Pancreas (tissue), 10 donors: ENCODE measurements around the gene MOB3B. TPM values are rescaled to one million over a fixed set of nuclear protein-coding genes. Genes with fewer than 3 reads are reported as not detected.

Experiments
- ATAC-seq, 4 donors: fragments of 200-7000 bp; cut with Tn5 transposase; one replicate each; pipeline versions ENCODE4 v1.8.0 to v1.9.1; 2020; ENCODE audit warnings: mild to moderate bottlenecking in 4 of 4, moderate library complexity in 4 of 4
- DNase-seq, 6 donors: peaks; one replicate each; pipeline ENCODE4 v3.0.0-alpha.2; 2020
- FAIRE-seq: peaks from 2 replicates; lab custom pipeline; 2012; peaks lifted over from hg19 to GRCh38; lab: Jason Lieb, UNC
- H3K27ac ChIP-seq, 4 donors: fragments of 200-600 bp; sonication (generic); 1 replicate in 3 of 4; 2 replicates in 1 of 4; pipeline versions ENCODE4 v1.5.0 to v1.8.0; 2020
- H3K27me3 ChIP-seq, 4 donors: fragments of 200-600 bp; one replicate each; pipeline ENCODE4 v1.8.0; 2021
- H3K36me3 ChIP-seq, 3 donors: fragments of 200-600 bp; sonication (generic) in 1 of 3; one replicate each; pipeline versions ENCODE4 v1.5.0 to v1.8.0; 2020 to 2021
- H3K4me1 ChIP-seq, 3 donors: fragments of 200-600 bp; one replicate each; pipeline ENCODE4 v1.8.0; 2021
- H3K4me3 ChIP-seq, 4 donors: fragments of 200-600 bp; sonication (generic) in 2 of 4; one replicate each; pipeline versions ENCODE4 v1.5.0 to v1.8.0; 2020 to 2021
- H3K9me3 ChIP-seq, 4 donors: fragments of 200-600 bp; one replicate each; pipeline ENCODE4 v1.8.0; 2021
- WGBS, 2 donors: extraction: QIAGEN DNeasy Blood & Tissue Kit; methylation state at CpG; one replicate each; pipeline ENCODE4 v1.1.7; 2013; 5-methylcytosine and 5-hydroxymethylcytosine counted together
- intact Hi-C, 3 donors: fragments of 100-400 bp; cut with DNase I; formaldehyde crosslinking; loops; one replicate each; pipeline versions ENCODE4 v1.11.1 to v1.14.2; 2022
- polyA plus RNA-seq, 2 donors: library from polyadenylated mRNA; stranded (reverse); fragments of 200-250 nt; gene quantifications; one replicate each; pipeline ENCODE4 v1.2.3, GENCODE V29; 2013
- total RNA-seq, 6 donors: library from RNA; stranded (reverse); fragmentation: NEBNext Ultra II Directional in 4 of 6; extraction: Animal tissue kit (Norgen Biotek cat#: 25700) in 4 of 6; gene quantifications; one replicate each; pipeline versions ENCODE4 v1.2.1 to v1.2.4, GENCODE V29; 2021 to 2023
- TF ChIP-seq, protein P1 (sequence below), 4 donors: fragments of 200-600 bp; sonication (generic) in 3 of 4; IDR thresholded peaks; one replicate each; pipeline versions ENCODE4 v1.5.0 to v1.8.0; 2021; ENCODE audit warnings: antibody characterized with exemption in 4 of 4
- donor health status: healthy with polysubstance abuse.
- donor health status: DM: no; HTN: no; CAD: no; lungs with moderate emphysema.
- donor health status: DM: no; HTN: no; CAD: no.
- donor health status: control.
- donor health status: control.
- donor health status: Bipolar disorder and iron deficiency.
- donor health status: DM: yes; HTN: yes; CAD: no.
- donor health status: DM: no; HTN: no; CAD: no.
- donor health status: DM: no; HTN: no; CAD: no.
- donor health status: DM: yes; HTN: yes; CAD: no.

Gene MOB3B
- total and polyA plus RNA-seq, 8 donors, result 1.4 to 10.5 (median 4.0) TPM

DNA sequence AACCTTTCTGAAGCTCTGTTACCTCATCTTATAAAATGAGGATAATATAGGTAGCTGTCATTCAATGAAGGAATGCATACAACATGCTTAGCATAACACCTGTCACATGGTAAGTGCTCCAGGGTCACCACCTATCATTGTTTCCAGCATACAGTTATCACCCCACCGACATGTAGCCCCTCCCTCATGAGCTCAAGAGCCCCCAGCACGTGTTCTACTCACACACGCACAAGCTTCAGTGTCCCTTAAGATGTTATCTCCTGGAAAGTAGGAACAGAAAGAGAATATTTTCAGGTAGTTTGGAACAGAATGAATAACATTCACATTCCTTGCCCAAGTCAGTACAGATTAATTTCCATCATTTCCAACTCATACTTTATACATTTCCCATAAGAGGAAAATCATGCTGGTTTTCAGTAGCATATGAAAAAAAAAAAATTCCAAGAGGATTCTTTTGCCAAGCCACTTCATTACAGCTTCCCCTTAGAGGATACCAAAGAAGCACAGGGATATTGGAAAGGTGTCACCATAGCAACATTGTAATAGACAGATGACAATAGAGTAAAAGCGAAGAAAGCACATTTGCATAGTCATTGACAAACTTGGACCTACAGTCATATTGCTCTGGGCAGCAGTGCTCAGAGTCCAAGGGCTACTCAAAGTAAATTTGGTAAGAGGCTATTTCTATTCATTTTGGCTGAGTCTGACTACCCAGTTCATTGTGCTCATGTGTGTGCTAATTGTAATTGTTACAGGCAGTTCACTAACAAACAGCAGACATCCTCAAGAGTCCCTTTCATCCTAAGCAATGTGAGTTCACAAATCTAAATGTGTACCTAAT, 1.5 kb upstream of the MOB3B start:
- Histone ChIP-seq H3K27ac (no peak overlapping the region), H3K4me1 (peaks cover 0 to 17% (median 3%) of the 10 kb centered on the region in 3 donors), H3K36me3 (no peaks in the 10 kb centered on the region), H3K4me3 (no peak overlapping the region), H3K27me3 (no peaks in the 10 kb centered on the region), H3K9me3 (no peaks in the 10 kb centered on the region)
- intact Hi-C loops, result loop anchor here in 2 of 3 donors (5.0 to 10.0 kb wide), 2 partner anchors 194 to 196 kb away; no protein-coding TSS in a partner anchor
- ATAC-seq (no peak), FAIRE-seq (no peak), DNase-seq (no peak)
- WGBS, 2 donors, result 53% methylated on average over 4 of the region's 4 CpGs
- TF ChIP-seq, protein P1, sequence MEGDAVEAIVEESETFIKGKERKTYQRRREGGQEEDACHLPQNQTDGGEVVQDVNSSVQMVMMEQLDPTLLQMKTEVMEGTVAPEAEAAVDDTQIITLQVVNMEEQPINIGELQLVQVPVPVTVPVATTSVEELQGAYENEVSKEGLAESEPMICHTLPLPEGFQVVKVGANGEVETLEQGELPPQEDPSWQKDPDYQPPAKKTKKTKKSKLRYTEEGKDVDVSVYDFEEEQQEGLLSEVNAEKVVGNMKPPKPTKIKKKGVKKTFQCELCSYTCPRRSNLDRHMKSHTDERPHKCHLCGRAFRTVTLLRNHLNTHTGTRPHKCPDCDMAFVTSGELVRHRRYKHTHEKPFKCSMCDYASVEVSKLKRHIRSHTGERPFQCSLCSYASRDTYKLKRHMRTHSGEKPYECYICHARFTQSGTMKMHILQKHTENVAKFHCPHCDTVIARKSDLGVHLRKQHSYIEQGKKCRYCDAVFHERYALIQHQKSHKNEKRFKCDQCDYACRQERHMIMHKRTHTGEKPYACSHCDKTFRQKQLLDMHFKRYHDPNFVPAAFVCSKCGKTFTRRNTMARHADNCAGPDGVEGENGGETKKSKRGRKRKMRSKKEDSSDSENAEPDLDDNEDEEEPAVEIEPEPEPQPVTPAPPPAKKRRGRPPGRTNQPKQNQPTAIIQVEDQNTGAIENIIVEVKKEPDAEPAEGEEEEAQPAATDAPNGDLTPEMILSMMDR (IDR thresholded peaks at IDR 0.05), result no peak

- DNase-seq (peak; percentile 47 to 76 (median 63)), FAIRE-seq (no peak), ATAC-seq (peak; percentile 63 to 81 (median 70))
- no peaks in the 10 kb centered on the region for H3K27me3 ChIP-seq
- no peaks in the 10 kb centered on the region for H3K36me3 ChIP-seq
- H3K9me3 ChIP-seq, result no peaks in the 10 kb centered on the region
- TF ChIP-seq, protein P1 (IDR thresholded peaks at IDR 0.05), result no peak
- peak overlapping the region; percentile 73 to 98 (median 90) for H3K4me3 ChIP-seq
- WGBS, 2 donors, result 0% methylated on average over 24 to 25 of the region's 25 CpGs
- intact Hi-C loops, result no loop called here
- peaks cover 0 to 12% (median 8%) of the 10 kb centered on the region in 3 donors for H3K4me1 ChIP-seq
- peak overlapping the region; percentile 63 to 89 (median 78) for H3K27ac ChIP-seq
Measured at GRCh38 chr9:27528886-27529315, 713 bp downstream of the MOB3B start.

DNA sequence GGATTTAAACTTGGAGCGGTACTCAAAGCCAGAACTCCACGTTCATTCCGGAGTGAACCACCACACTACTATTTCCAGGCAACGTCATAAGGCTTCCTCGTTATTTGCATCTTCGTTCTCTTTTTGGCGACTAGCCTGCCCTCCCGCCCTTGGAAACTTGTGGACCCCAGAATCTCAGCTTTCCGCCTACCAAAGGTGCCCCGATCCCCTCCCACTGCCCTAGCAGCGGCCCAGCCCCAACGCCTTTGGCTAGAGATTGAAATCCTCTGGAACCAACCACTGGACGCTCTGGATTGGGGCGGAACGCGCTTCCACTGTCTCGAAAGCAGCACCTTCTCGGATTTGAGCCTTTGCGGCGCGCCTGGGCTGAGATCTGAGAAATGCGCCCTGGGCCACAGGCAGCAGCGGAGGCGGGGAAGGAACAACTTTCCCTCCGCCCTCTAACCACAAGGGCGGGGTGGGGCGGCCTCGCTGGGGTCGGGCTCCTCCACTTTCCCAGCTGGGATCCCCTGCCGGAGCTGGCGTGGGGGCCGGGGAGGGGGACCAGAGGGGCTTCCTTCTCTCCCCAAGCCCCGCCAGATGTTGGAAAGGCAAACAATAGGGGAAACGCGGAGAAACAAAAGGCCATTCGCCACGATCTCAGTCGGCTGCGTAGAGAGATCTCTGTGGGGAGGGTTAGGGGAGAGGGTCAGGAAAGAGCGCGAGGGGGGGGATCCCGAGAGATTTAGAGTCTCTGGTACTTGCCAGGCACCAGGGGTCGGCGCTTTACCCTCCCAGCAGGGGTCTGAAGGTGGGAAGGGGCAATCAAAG, 1.3 kb downstream of the MOB3B start:
- Histone ChIP-seq H3K27me3 (no peaks in the 10 kb centered on the region), H3K4me3 (peak overlapping the region; percentile 73 to 98 (median 90)), H3K4me1 (peaks cover 0 to 12% (median 8%) of the 10 kb centered on the region in 3 donors), H3K27ac (peak overlapping the region; percentile 63 to 89 (median 78)), H3K9me3 (no peaks in the 10 kb centered on the region), H3K36me3 (no peaks in the 10 kb centered on the region)
- WGBS, 2 donors, result 3 to 5% methylated on average over 44 of the region's 44 CpGs
- intact Hi-C loops, result no loop called here
- DNase-seq (peak; percentile 73 to 87 (median 76)), ATAC-seq (peak; percentile 80 to 90 (median 85)), FAIRE-seq (no peak)
- TF ChIP-seq, protein P1 (IDR thresholded peaks at IDR 0.05), result no peak

DNA sequence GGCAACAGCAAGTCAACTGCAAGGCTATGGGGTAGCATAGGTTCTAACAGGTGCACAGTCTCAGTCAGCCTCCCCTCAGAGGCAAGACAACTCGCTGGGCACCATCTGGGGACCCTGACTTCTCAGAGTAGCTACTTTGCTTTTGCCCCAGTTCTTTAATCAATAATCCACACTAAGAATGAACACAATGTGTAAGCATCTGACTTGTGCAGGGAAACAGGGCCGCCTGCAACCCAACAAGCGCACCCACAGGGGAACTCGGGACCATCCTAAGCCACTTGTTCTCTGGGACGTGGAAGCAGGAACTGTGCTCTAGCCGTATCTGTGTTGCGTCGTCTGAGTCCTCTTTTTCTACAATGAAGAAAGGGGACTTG, 1.9 kb downstream of the MOB3B start:
- H3K27me3 ChIP-seq, result no peaks in the 10 kb centered on the region
- no peak for DNase-seq
- H3K27ac ChIP-seq, result peak overlapping the region in 3 of 4 donors; percentile 70 to 89 (median 86)
- FAIRE-seq, result no peak
- intact Hi-C loops, result no loop called here
- 58 to 63% methylated on average over 8 of the region's 8 CpGs for WGBS, 2 donors
- H3K36me3 ChIP-seq, result no peaks in the 10 kb centered on the region
- TF ChIP-seq, protein P1 (IDR thresholded peaks at IDR 0.05), result no peak
- no peak for ATAC-seq
- H3K4me1 ChIP-seq, result peaks cover 0 to 12% (median 8%) of the 10 kb centered on the region in 3 donors
- peak overlapping the region in 2 of 4 donors; percentile 87 to 98 for H3K4me3 ChIP-seq
- no peaks in the 10 kb centered on the region for H3K9me3 ChIP-seq
